Lung microvascular endothelial cell (primary cell): Measurements from ENCODE around the gene RANBP3. TPM values are rescaled to one million over a fixed set of nuclear protein-coding genes. Genes with fewer than 3 reads are reported as not detected.
"Not testable (repeated sequence)": the region's sequence is repeated elsewhere in the genome, so short reads cannot be mapped to it uniquely, and the experiment has no call there.

Experiments
- DNase-seq, 2 donors: peaks; one replicate each; pipeline versions ENCODE4 v3.0.0 to v3.0.0-alpha.2; 2010; ENCODE audit warnings: low read depth in 2 of 2
- total RNA-seq: library from RNA; depleted of rRNA; stranded (reverse); fragments of >200 nt; gene quantifications from 2 replicates; pipeline ENCODE4 v1.2.1, GENCODE V29; 2014

RANBP3 gene
- total RNA-seq, 1 donor from 2014 or later = 25.4 TPM

GRCh38 chr19:5987077-5987818 is 9.3 kb upstream of the RANBP3 start:
- peak; percentile 83 to 88 for DNase-seq

- not testable (repeated sequence) for DNase-seq
Measured at GRCh38 chr19:5985837-5986236, 7.9 kb upstream of the RANBP3 start.

GRCh38 chr19:5985098-5985783 is 7.3 kb upstream of the RANBP3 start:
- peak in 1 of 2 donors; percentile 18 for DNase-seq

- DNase-seq = no peak
Measured at GRCh38 chr19:5984600-5984999, 6.7 kb upstream of the RANBP3 start.

GRCh38 chr19:5983367-5983955 is 5.5 kb upstream of the RANBP3 start:
- DNase-seq = no peak

- DNase-seq = no peak
Measured at GRCh38 chr19:5978606-5979552, 939 bp upstream of the RANBP3 start.

- DNase-seq = no peak
Measured at GRCh38 chr19:5977222-5977784, 637 bp downstream of the RANBP3 start.

GRCh38 chr19:5976768-5977167 is 1.2 kb downstream of the RANBP3 start:
- DNase-seq = no peak

- no peak for DNase-seq
Measured at GRCh38 chr19:5975388-5975728, 2.6 kb downstream of the RANBP3 start.

- no peak for DNase-seq
Measured at GRCh38 chr19:5974721-5975387, 3.1 kb downstream of the RANBP3 start.

GRCh38 chr19:5973867-5974635 is 3.9 kb downstream of the RANBP3 start:
- no peak for DNase-seq

GRCh38 chr19:5973376-5973775 is 4.6 kb downstream of the RANBP3 start:
- no peak for DNase-seq

- no peak for DNase-seq
Measured at GRCh38 chr19:5972355-5972731, 5.6 kb downstream of the RANBP3 start.

- DNase-seq = no peak
Measured at GRCh38 chr19:5971714-5972354, 6.1 kb downstream of the RANBP3 start.

- DNase-seq = no peak
Measured at GRCh38 chr19:5969476-5969875, 8.5 kb downstream of the RANBP3 start.

- peak; percentile 26 to 41 for DNase-seq
Measured at GRCh38 chr19:5968431-5969373, 9.2 kb downstream of the RANBP3 start.

GRCh38 chr19:5967994-5968430 is 9.9 kb downstream of the RANBP3 start:
- DNase-seq = peak; percentile 91 to 94

GRCh38 chr19:5967571-5967970 is 10.4 kb downstream of the RANBP3 start:
- DNase-seq = no peak
